H9 (cell line): ENCODE results near the gene GSX2. TPM values are rescaled to one million over a fixed set of nuclear protein-coding genes. Genes with fewer than 3 reads are reported as not detected.

Experiments used
- DNase-seq: peaks from one replicate; pipeline ENCODE4 v3.0.0-alpha.2; 2017
- H2AFZ ChIP-seq: one replicate; pipeline ENCODE4 v1.6.1; 2013; ENCODE audit warnings: mild to moderate bottlenecking, low read length, control low read depth, moderate library complexity
- H2AK5ac ChIP-seq: 2 replicates; pipeline ENCODE4 v1.6.1; 2013; ENCODE audit warnings: low read length, control low read depth, mixed read lengths; ENCODE audit not compliant: insufficient read length
- H2BK120ac ChIP-seq: one replicate; pipeline ENCODE4 v1.6.1; 2013; ENCODE audit warnings: low read depth, mild to moderate bottlenecking, low read length, control low read depth, inconsistent platforms; ENCODE audit not compliant: poor library complexity, severe bottlenecking
- H2BK12ac ChIP-seq: 2 replicates; pipeline ENCODE4 v1.6.1; 2013; ENCODE audit warnings: low read length, control low read depth, mixed read lengths, low read depth; ENCODE audit not compliant: insufficient read length
- H2BK15ac ChIP-seq: 2 replicates; pipeline ENCODE4 v1.6.1; 2013; ENCODE audit warnings: low read depth, low read length, control low read depth
- H2BK20ac ChIP-seq: one replicate; pipeline ENCODE4 v1.6.1; 2013; ENCODE audit warnings: low read depth, mild to moderate bottlenecking, low read length, control low read depth, inconsistent platforms; ENCODE audit not compliant: poor library complexity, severe bottlenecking
- H2BK5ac ChIP-seq: 2 replicates; pipeline ENCODE4 v1.6.1; 2013; ENCODE audit warnings: low read length, control low read depth, mixed read lengths; ENCODE audit not compliant: insufficient read length
- H3K14ac ChIP-seq: 2 replicates; pipeline ENCODE4 v1.6.1; 2013; ENCODE audit warnings: low read length, control low read depth; ENCODE audit not compliant: insufficient read depth
- H3K18ac ChIP-seq: 2 replicates; pipeline ENCODE4 v1.6.1; 2013; ENCODE audit warnings: low read depth, mild to moderate bottlenecking, mixed read lengths, low read length, control low read depth; ENCODE audit not compliant: insufficient read length
- H3K23ac ChIP-seq: 2 replicates; pipeline ENCODE4 v1.6.1; 2013; ENCODE audit warnings: low read length, control low read depth, mixed read lengths, low read depth; ENCODE audit not compliant: insufficient read length
- H3K23me2 ChIP-seq: 2 replicates; pipeline ENCODE4 v1.6.1; 2013; ENCODE audit warnings: low read depth, mild to moderate bottlenecking, mixed read lengths, low read length, control low read depth; ENCODE audit not compliant: insufficient read length, poor library complexity, severe bottlenecking
- H3K27ac ChIP-seq: 2 replicates; pipeline ENCODE4 v1.5.1; 2013; ENCODE audit warnings: low read length, control low read depth, mixed read lengths, low read depth; ENCODE audit not compliant: insufficient read length
- H3K27me3 ChIP-seq: 2 replicates; pipeline ENCODE4 v1.6.1; 2013; ENCODE audit warnings: low read length, control low read depth, inconsistent platforms; ENCODE audit not compliant: insufficient read depth
- H3K4ac ChIP-seq: 2 replicates; pipeline ENCODE4 v1.6.1; 2013; ENCODE audit warnings: low read depth, mild to moderate bottlenecking, control low read depth, inconsistent platforms, low read length, moderate library complexity
- H3K4me1 ChIP-seq: 2 replicates; pipeline ENCODE4 v1.6.1; 2013; ENCODE audit warnings: low read length, control low read depth, inconsistent platforms; ENCODE audit not compliant: insufficient read depth
- H3K4me2 ChIP-seq: 2 replicates; pipeline ENCODE4 v1.6.1; 2013; ENCODE audit warnings: low read length, control low read depth, mixed read lengths; ENCODE audit not compliant: insufficient read length, insufficient read depth
- H3K56ac ChIP-seq: 2 replicates; pipeline ENCODE4 v1.6.1; 2013; ENCODE audit warnings: low read depth, mild to moderate bottlenecking, mixed read lengths, low read length, control low read depth; ENCODE audit not compliant: insufficient read length
- H3K79me1 ChIP-seq: 2 replicates; pipeline ENCODE4 v1.6.1; 2013; ENCODE audit warnings: low read depth, mild to moderate bottlenecking, moderate library complexity, low read length, control low read depth, inconsistent platforms; ENCODE audit not compliant: insufficient read depth, poor library complexity, severe bottlenecking
- H3K79me2 ChIP-seq: 2 replicates; pipeline ENCODE4 v1.6.1; 2013; ENCODE audit warnings: low read length, control low read depth, inconsistent platforms; ENCODE audit not compliant: insufficient read depth
- H3K9ac ChIP-seq: 2 replicates; pipeline ENCODE4 v1.6.1; 2013; ENCODE audit warnings: low read length, control low read depth, mixed read lengths; ENCODE audit not compliant: insufficient read length; ENCODE audit errors: extremely low read depth
- H3K9me3 ChIP-seq: one replicate; pipeline ENCODE4 v1.6.1; 2013; ENCODE audit warnings: low read depth, low read length, inconsistent platforms; ENCODE audit not compliant: control insufficient read depth
- H3T11ph ChIP-seq: one replicate; pipeline ENCODE4 v1.6.1; 2013; ENCODE audit warnings: mild to moderate bottlenecking, low read length, control low read depth, inconsistent platforms
- H4K20me1 ChIP-seq: one replicate; pipeline ENCODE4 v1.6.1; 2013; ENCODE audit not compliant: control insufficient read depth, insufficient read length, insufficient read depth
- H4K5ac ChIP-seq: 2 replicates; pipeline ENCODE4 v1.6.1; 2013; ENCODE audit warnings: low read depth, mild to moderate bottlenecking, mixed read lengths, low read length, control low read depth; ENCODE audit not compliant: insufficient read length
- H4K8ac ChIP-seq: replicated peaks from 2 replicates; pipeline ENCODE4 v1.6.1; 2013; ENCODE audit warnings: low read length, control low read depth, mixed read lengths, low read depth; ENCODE audit not compliant: insufficient read length
- H4K91ac ChIP-seq: 2 replicates; pipeline ENCODE4 v1.6.1; 2013; ENCODE audit warnings: low read depth, mild to moderate bottlenecking, moderate library complexity, mixed read lengths, low read length, control low read depth; ENCODE audit not compliant: insufficient read length
- H3K27ac Mint-ChIP-seq, 3 experiments: 2 replicates in 2 of 3; 3 replicates in 1 of 3; pipeline ENCODE4 v1.8.0; 2020 to 2021; ENCODE audit warnings: mixed read lengths in 3 of 3, mild to moderate bottlenecking in 1 of 3, moderate library complexity in 1 of 3
- H3K27me3 Mint-ChIP-seq: 2 replicates; pipeline ENCODE4 v1.8.0; 2021; ENCODE audit warnings: low read depth, mild to moderate bottlenecking, moderate library complexity, mixed read lengths
- H3K36me3 Mint-ChIP-seq, 3 experiments: 2 replicates in 2 of 3; 3 replicates in 1 of 3; pipeline ENCODE4 v1.8.0; 2020 to 2021; ENCODE audit warnings: low read depth in 3 of 3, mixed read lengths in 3 of 3; ENCODE audit not compliant: insufficient read depth in 1 of 3
- H3K4me1 Mint-ChIP-seq, 2 experiments: 2 replicates each; pipeline ENCODE4 v1.8.0; 2020; ENCODE audit warnings: mixed read lengths in 2 of 2
- H3K4me3 Mint-ChIP-seq, 2 experiments: 2 replicates in 1 of 2; 3 replicates in 1 of 2; pipeline ENCODE4 v1.8.0; 2020 to 2021; ENCODE audit warnings: mild to moderate bottlenecking in 2 of 2, mixed read lengths in 2 of 2, moderate library complexity in 1 of 2
- H3K9me3 Mint-ChIP-seq, 2 experiments: 2 replicates in 1 of 2; 3 replicates in 1 of 2; pipeline ENCODE4 v1.8.0; 2020; ENCODE audit warnings: mild to moderate bottlenecking in 2 of 2, mixed read lengths in 2 of 2, moderate library complexity in 1 of 2
- CTCF ChIP-seq: fragments of 200-600 bp; sonication (generic); conservative IDR thresholded peaks from 3 replicates; pipeline ENCODE4 v1.8.0; 2021; ENCODE audit warnings: antibody characterized with exemption, mild to moderate bottlenecking
- WGBS: extraction: QIAGEN DNeasy Blood & Tissue Kit; methylation state at CpG from one replicate; pipeline ENCODE4 v1.1.7; 2013; ENCODE audit warnings: missing lambda C conversion rate, low lambda C conversion rate, mixed read lengths; ENCODE audit not compliant: insufficient read length; ENCODE audit errors: extremely low coverage; 5-methylcytosine and 5-hydroxymethylcytosine counted together
- total RNA-seq: library from RNA; stranded (reverse); gene quantifications from 2 replicates; pipeline ENCODE4 v1.2.1, GENCODE V29; 2021

Gene GSX2
- total RNA-seq, 1 experiment from 2014 or later = not detected

DNA sequence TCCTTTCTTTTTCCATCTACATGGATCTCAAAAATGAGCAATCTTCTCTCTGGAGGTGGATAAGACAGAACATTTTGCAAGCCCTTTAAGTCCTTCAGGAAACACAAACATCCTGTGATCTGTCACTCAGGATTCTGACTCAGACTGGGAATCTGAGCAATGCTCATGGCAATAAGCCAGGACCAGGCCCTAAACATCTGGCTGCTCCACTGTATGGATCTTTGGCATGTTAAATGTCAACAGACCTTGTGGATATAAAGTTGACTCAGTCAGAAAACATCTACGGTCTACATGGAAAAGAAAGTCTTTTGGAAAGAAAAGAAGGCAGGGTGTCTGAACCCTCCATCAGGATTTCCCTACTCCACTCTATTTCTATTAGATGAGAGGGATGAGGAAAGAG is 17.8 kb upstream of the GSX2 start:
- peaks cover 23% of the 10 kb centered on the region for H3K27me3 Mint-ChIP-seq
- H2BK120ac ChIP-seq = no peak overlapping the region
- H3K18ac ChIP-seq = no peak overlapping the region
- no peak overlapping the region for H4K5ac ChIP-seq
- H3K9ac ChIP-seq = no peak overlapping the region
- no peak overlapping the region for H3K56ac ChIP-seq
- H4K91ac ChIP-seq = no peak overlapping the region
- no peaks in the 10 kb centered on the region for H3K9me3 Mint-ChIP-seq
- H3K27ac Mint-ChIP-seq = no peak overlapping the region
- H3K4me3 Mint-ChIP-seq = no peak overlapping the region
- no peaks in the 10 kb centered on the region for H3K4me1 ChIP-seq
- H3K79me1 ChIP-seq = no peaks in the 10 kb centered on the region
- no peaks in the 10 kb centered on the region for H3K9me3 ChIP-seq
- no peaks in the 10 kb centered on the region for H3K36me3 Mint-ChIP-seq
- H2BK20ac ChIP-seq = no peak overlapping the region
- H3K27ac ChIP-seq = no peak overlapping the region
- no CpG with 5 or more reads among the region's 1 CpG for WGBS
- no peak for DNase-seq
- H3K14ac ChIP-seq = no peak overlapping the region
- H2BK12ac ChIP-seq = no peak overlapping the region
- no peak overlapping the region for H3K4me2 ChIP-seq
- H4K20me1 ChIP-seq = no peaks in the 10 kb centered on the region
- H3K4me1 Mint-ChIP-seq = no peaks in the 10 kb centered on the region
- no peak overlapping the region for H2AK5ac ChIP-seq
- no peak overlapping the region for H3K23ac ChIP-seq
- H2AFZ ChIP-seq = no peak overlapping the region
- no peaks in the 10 kb centered on the region for H3K23me2 ChIP-seq
- H3K79me2 ChIP-seq = no peaks in the 10 kb centered on the region
- H4K8ac ChIP-seq = no peak overlapping the region
- no peak overlapping the region for H3T11ph ChIP-seq
- no peak overlapping the region for H3K4ac ChIP-seq
- no peaks in the 10 kb centered on the region; the same call in 1 of the 2 replicates for H3K27me3 ChIP-seq
- no peak for TF ChIP-seq CTCF
- no peak overlapping the region for H2BK5ac ChIP-seq
- H2BK15ac ChIP-seq = no peak overlapping the region
